Smooth muscle cell of bladder (primary cell): ENCODE results near the gene INTS6L. TPM values are rescaled to one million over a fixed set of nuclear protein-coding genes. Genes with fewer than 3 reads are reported as not detected.

Experiments
- total RNA-seq: library from RNA; depleted of rRNA; stranded (reverse); fragments of >200 nt; gene quantifications from 2 replicates; pipeline ENCODE4 v1.2.3, GENCODE V29; 2014

The INTS6L gene, protein sequence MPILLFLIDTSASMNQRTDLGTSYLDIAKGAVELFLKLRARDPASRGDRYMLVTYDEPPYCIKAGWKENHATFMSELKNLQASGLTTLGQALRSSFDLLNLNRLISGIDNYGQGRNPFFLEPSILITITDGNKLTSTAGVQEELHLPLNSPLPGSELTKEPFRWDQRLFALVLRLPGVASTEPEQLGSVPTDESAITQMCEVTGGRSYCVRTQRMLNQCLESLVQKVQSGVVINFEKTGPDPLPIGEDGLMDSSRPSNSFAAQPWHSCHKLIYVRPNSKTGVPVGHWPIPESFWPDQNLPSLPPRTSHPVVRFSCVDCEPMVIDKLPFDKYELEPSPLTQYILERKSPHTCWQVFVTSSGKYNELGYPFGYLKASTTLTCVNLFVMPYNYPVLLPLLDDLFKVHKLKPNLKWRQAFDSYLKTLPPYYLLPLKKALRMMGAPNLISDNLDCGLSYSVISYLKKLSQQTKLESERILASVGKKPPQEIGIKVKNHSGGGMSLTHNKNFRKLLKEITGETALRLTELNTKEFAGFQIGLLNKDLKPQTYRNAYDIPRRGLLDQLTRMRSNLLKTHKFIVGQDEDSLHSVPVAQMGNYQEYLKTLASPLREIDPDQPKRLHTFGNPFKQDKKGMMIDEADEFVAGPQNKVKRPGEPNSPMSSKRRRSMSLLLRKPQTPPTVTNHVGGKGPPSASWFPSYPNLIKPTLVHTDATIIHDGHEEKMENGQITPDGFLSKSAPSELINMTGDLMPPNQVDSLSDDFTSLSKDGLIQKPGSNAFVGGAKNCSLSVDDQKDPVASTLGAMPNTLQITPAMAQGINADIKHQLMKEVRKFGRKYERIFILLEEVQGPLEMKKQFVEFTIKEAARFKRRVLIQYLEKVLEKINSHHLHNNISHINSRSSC
- 3.6 and 4.2 TPM in 2 replicates for total RNA-seq

GRCh38 chrX:135520553-135521404 is at the start of gene INTS6L:
TSS of gene INTS6L (plus strand) at chrX:135520660. CDS start at chrX:135520993, 333 bp downstream.

Other genes with a start within 250 kb of the INTS6L start
- gene ETDC, start 211.2 kb upstream of the INTS6L start, total RNA-seq, result not detected in 2 replicates
- 7.1 and 7.5 TPM in 2 replicates for gene ZNF75D, start 176.6 kb upstream of the INTS6L start, total RNA-seq
- 8.0 and 8.2 TPM in 2 replicates for gene ZNF449, start 175.9 kb upstream of the INTS6L start, total RNA-seq
- gene SMIM10L2A, start 98.7 kb upstream of the INTS6L start, total RNA-seq, result 0.28 and 0.83 TPM in 2 replicates
- not detected in 2 replicates for gene CT45A1, start 193.0 kb downstream of the INTS6L start, total RNA-seq
- not detected in 2 replicates for gene CT45A3, start 247.5 kb downstream of the INTS6L start, total RNA-seq